Heart left ventricle (tissue), 16 donors: ENCODE results near the gene ACP7. TPM values are rescaled to one million over a fixed set of nuclear protein-coding genes. Genes with fewer than 3 reads are reported as not detected.

Experiments
- ATAC-seq, 4 donors: fragments of 200-7000 bp; cut with Tn5 transposase; one replicate each; pipeline ENCODE4 v1.9.1; 2020 to 2022; ENCODE audit warnings: moderate library complexity in 4 of 4, mild to moderate bottlenecking in 3 of 4, moderate number of reproducible peaks in 1 of 4
- DNase-seq, 5 donors: peaks; one replicate each; pipeline ENCODE4 v3.0.0-alpha.2; 2020
- H3K27ac ChIP-seq, 12 donors: fragments of 200-600 bp; sonication (generic) in 4 of 12; one replicate each; pipeline versions ENCODE4 v1.5.0 to v1.8.0; 2016 to 2022; ENCODE audit warnings: mild to moderate bottlenecking in 2 of 12
- H3K27me3 ChIP-seq, 9 donors: fragments of 200-600 bp; sonication (generic) in 2 of 9; one replicate each; pipeline versions ENCODE4 v1.5.1 to v1.8.0; 2016 to 2022; ENCODE audit warnings: mild to moderate bottlenecking in 3 of 9
- H3K36me3 ChIP-seq, 9 donors: fragments of 200-600 bp; sonication (generic) in 2 of 9; one replicate each; pipeline versions ENCODE4 v1.5.0 to v1.8.0; 2018 to 2022; ENCODE audit warnings: mild to moderate bottlenecking in 2 of 9
- H3K4me1 ChIP-seq, 12 donors: fragments of 200-600 bp; sonication (generic) in 4 of 12; one replicate each; pipeline versions ENCODE4 v1.5.0 to v1.8.0; 2016 to 2022; ENCODE audit warnings: mild to moderate bottlenecking in 3 of 12
- H3K4me3 ChIP-seq, 12 donors: fragments of 200-600 bp; sonication (generic) in 4 of 12; one replicate each; pipeline versions ENCODE4 v1.5.0 to v1.8.0; 2017 to 2022; ENCODE audit warnings: mild to moderate bottlenecking in 9 of 12, moderate library complexity in 4 of 12
- H3K9me3 ChIP-seq, 12 donors: fragments of 200-600 bp; sonication (generic) in 4 of 12; one replicate each; pipeline versions ENCODE4 v1.5.0 to v1.8.0; 2016 to 2022; ENCODE audit warnings: mild to moderate bottlenecking in 1 of 12
- POLR2A ChIP-seq, 2 donors: fragments of 450-650 bp; IDR thresholded peaks; one replicate each; pipeline ENCODE4 v1.6.1; 2017; ENCODE audit warnings: antibody characterized with exemption in 2 of 2, mild to moderate bottlenecking in 2 of 2, moderate library complexity in 2 of 2
- WGBS, 4 donors: extraction: QIAGEN DNeasy Blood & Tissue Kit in 2 of 4; methylation state at CpG; one replicate each; pipeline versions ENCODE4 v1.1.5 to v1.1.7; 2013 to 2018; 5-methylcytosine and 5-hydroxymethylcytosine counted together
- intact Hi-C, 10 donors: fragments of 100-400 bp; cut with DNase I; formaldehyde crosslinking; loops; one replicate each; pipeline versions ENCODE4 v1.11.1 to v1.14.2; 2022
- polyA plus RNA-seq, 2 donors: library from polyadenylated mRNA; stranded (reverse); fragments of 200-250 nt; gene quantifications; one replicate each; pipeline ENCODE4 v1.2.3, GENCODE V29; 2013
- total RNA-seq, 9 donors: library from RNA; depleted of rRNA in 2 of 9; stranded (reverse); fragments of >200 nt in 2 of 9; fragmentation: NEBNext Ultra II Directional in 3 of 9; extraction: Animal tissue kit (Norgen Biotek cat#: 25700) in 3 of 9; gene quantifications; one replicate each; pipeline versions ENCODE4 v1.1.0 to v1.2.4, GENCODE V29; 2016 to 2023
- TF ChIP-seq, protein P1 (sequence below), 12 donors: fragments of 200-600 bp; sonication (generic) in 4 of 12; IDR thresholded peaks; one replicate each; pipeline versions ENCODE4 v1.5.0 to v1.8.0; 2018 to 2022; ENCODE audit warnings: antibody characterized with exemption in 12 of 12, mild to moderate bottlenecking in 5 of 12
- donor health status: ischemic (EF 13 %, LVEDD 7.1; RV severe dilation, severe dysfunction).
- donor health status: healthy with polysubstance abuse.
- donor health status: DM: no; HTN: yes; CAD: no.
- donor health status: DM: no; HTN: no; CAD: no.
- donor health status: ischemic (EF 25% LVEDD 6.9; RV normal size, moderate dysfunction).
- donor health status: ischemic (EF 25% LVEDD 5.7; RV mildly dilated, moderate dysfunction).
- donor health status: healthy.
- donor health status: DM: yes; HTN: yes; CAD: no.
- donor health status: ischemic (EF 35%, LVEDD 5.7; RV mildly dilated, moderate dysfunction).
- donor health status: nonischemic (EF 11% LVEDD 7.7; RV severe dilation, severe dysfunction).
- donor health status: DM: yes; HTN: yes; CAD: no.
- donor health status: PGD.
- donor health status: ischemic (EF 29% LVEDD 5.4; RV normal size, mild dysfunction).
- donor health status: nonischemic (EF 23%, LVEDD 6.1; RV moderate dilation, normal function).

Gene ACP7
- total and polyA plus RNA-seq, 11 donors: not detected

DNA sequence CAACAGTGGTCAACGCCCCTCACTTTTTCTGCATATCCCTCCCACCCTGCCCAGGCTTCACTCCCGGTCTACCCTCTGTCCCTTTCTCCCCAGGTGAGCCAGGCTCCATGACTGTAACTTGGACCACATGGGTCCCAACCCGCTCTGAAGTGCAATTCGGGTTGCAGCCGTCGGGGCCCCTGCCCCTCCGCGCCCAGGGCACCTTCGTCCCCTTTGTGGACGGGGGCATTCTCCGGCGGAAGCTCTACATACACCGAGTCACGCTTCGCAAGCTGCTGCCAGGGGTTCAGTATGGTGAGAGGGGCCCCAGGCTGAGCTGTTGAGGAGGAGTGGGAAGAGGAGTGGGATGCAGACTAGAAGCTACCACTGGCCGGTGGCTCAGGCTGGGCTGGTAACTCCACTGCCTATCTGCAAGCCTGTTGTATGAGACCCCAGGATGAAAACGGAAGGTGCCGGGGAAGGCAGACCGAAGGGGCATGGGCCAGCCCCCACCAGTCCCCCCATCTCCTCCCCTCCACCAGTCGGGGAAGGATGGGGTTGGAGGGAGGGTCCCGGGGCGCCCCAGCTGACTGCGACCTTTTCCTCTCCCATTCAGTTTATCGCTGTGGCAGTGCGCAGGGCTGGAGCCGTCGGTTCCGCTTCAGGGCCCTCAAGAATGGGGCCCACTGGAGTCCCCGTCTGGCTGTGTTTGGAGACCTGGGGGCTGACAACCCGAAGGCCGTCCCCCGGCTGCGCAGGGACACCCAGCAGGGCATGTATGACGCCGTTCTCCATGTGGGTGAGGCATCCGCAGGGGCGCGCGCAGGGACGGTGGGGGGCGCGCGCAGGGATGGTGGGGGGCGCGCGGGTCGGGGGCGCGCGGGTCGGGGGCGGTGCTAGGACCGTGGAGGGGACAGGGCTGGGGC, 14.4 kb downstream of the ACP7 start:
- TF ChIP-seq POLR2A (IDR thresholded peaks at IDR 0.05): no peak
- TF ChIP-seq, protein P1, sequence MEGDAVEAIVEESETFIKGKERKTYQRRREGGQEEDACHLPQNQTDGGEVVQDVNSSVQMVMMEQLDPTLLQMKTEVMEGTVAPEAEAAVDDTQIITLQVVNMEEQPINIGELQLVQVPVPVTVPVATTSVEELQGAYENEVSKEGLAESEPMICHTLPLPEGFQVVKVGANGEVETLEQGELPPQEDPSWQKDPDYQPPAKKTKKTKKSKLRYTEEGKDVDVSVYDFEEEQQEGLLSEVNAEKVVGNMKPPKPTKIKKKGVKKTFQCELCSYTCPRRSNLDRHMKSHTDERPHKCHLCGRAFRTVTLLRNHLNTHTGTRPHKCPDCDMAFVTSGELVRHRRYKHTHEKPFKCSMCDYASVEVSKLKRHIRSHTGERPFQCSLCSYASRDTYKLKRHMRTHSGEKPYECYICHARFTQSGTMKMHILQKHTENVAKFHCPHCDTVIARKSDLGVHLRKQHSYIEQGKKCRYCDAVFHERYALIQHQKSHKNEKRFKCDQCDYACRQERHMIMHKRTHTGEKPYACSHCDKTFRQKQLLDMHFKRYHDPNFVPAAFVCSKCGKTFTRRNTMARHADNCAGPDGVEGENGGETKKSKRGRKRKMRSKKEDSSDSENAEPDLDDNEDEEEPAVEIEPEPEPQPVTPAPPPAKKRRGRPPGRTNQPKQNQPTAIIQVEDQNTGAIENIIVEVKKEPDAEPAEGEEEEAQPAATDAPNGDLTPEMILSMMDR (IDR thresholded peaks at IDR 0.05): no peak
- H3K27ac ChIP-seq: no peak overlapping the region
- no peaks in the 10 kb centered on the region for H3K36me3 ChIP-seq
- no peaks in the 10 kb centered on the region for H3K4me1 ChIP-seq
- 11 to 28% (median 13%) methylated on average over 17 to 53 of the region's 53 CpGs for WGBS, 4 donors
- H3K4me3 ChIP-seq: no peak overlapping the region
- H3K27me3 ChIP-seq: peaks cover 8 to 58% (median 29%) of the 10 kb centered on the region in 9 donors
- H3K9me3 ChIP-seq: no peaks in the 10 kb centered on the region
- DNase-seq (no peak), ATAC-seq (no peak)
- intact Hi-C loops: no loop called here

DNA sequence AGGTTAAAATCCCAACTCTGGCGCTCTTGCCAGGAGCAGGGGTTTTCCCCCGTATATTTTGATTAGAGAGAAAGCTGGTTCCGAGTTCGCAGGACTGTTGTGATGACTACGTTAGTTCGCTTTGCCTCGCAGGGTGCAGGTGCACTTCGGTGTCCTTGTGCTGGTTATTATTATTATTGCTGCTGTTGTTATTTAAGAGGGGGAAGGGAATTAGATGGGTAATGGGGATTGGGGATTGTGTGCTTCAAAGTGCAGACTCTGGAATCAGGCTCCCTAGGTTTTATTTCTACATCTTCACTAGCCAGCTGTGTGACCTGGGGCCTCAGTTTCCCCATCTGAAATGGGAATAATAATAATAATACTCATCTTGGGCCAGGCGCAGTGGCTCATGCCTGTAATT, 15.2 kb downstream of the ACP7 start:
- WGBS, 4 donors: 32 to 46% (median 44%) methylated on average over 9 of the region's 9 CpGs
- no peaks in the 10 kb centered on the region for H3K4me1 ChIP-seq
- no peak overlapping the region for H3K4me3 ChIP-seq
- H3K27me3 ChIP-seq: peaks cover 8 to 51% (median 31%) of the 10 kb centered on the region in 9 donors
- H3K36me3 ChIP-seq: no peaks in the 10 kb centered on the region
- H3K9me3 ChIP-seq: no peaks in the 10 kb centered on the region
- no peak overlapping the region for H3K27ac ChIP-seq
- DNase-seq (no peak), ATAC-seq (no peak)
- intact Hi-C loops: no loop called here
- no peak for TF ChIP-seq POLR2A (IDR thresholded peaks at IDR 0.05)

DNA sequence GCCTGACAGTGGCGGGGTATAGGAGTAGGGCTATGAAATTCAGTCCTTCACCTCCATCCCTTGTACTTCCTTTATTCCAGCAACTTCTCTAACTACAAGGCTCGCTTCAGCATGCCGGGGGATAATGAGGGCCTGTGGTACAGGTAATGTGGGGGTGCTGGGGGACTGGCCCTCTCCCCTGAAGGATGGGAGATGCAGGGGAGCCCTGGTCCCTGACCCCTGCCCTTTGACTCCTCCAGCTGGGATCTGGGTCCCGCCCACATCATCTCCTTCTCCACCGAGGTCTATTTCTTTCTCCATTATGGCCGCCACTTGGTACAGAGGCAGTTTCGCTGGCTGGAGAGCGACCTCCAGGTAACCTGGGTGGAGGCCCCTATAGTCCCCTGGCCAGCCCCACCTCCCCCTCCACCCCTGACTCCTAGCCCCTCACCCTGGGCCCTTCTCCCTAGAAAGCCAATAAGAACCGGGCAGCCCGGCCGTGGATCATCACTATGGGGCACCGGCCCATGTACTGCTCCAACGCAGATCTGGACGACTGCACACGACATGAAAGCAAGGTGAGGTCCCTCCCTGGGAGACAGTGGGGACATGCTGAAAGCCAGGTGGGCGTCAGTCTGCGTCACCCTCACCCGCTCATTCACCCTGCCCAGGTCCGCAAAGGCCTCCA, 16.5 kb downstream of the ACP7 start:
- intact Hi-C loops: no loop called here
- TF ChIP-seq, protein P1 (IDR thresholded peaks at IDR 0.05): no peak
- TF ChIP-seq POLR2A (IDR thresholded peaks at IDR 0.05): no peak
- 85 to 87% (median 87%) methylated on average over 16 to 19 of the region's 19 CpGs for WGBS, 4 donors
- Histone ChIP-seq H3K36me3 (no peaks in the 10 kb centered on the region), H3K9me3 (no peaks in the 10 kb centered on the region), H3K4me3 (no peak overlapping the region), H3K4me1 (no peaks in the 10 kb centered on the region), H3K27ac (no peak overlapping the region), H3K27me3 (peaks cover 8 to 45% (median 32%) of the 10 kb centered on the region in 9 donors)
- ATAC-seq (no peak), DNase-seq (no peak)

DNA sequence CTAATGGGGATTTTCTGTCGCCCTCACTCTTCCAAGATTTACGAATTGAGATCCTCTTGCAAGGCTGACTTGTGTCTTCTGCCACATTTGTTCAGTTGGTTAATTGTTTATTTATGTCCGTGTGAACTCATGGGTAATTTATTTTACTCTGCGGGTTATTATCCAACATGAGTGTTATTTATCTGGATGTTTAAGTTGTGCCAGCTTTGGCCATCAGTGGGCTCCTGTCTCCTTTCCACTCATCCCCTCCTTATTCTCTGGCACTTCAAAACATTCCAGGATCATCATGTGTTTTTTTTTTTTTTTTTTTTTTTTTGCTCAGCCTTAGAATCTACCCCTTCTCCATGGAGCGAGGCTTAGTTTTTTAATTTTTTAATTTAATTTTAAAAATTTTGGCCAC, 19.0 kb downstream of the ACP7 start:
- DNase-seq (no peak), ATAC-seq (no peak)
- H3K4me1 ChIP-seq: no peaks in the 10 kb centered on the region
- intact Hi-C loops: no loop called here
- no peaks in the 10 kb centered on the region for H3K9me3 ChIP-seq
- H3K27me3 ChIP-seq: peaks cover 8 to 36% (median 21%) of the 10 kb centered on the region in 9 donors
- H3K36me3 ChIP-seq: no peaks in the 10 kb centered on the region
- WGBS, 4 donors: 55 to 71% (median 68%) methylated on average over 5 of the region's 5 CpGs
- no peak overlapping the region for H3K4me3 ChIP-seq
- TF ChIP-seq, protein P1 (IDR thresholded peaks at IDR 0.05): no peak
- TF ChIP-seq POLR2A (IDR thresholded peaks at IDR 0.05): no peak
- H3K27ac ChIP-seq: no peak overlapping the region
